ENCODE results near the gene ARMC7. TPM values are rescaled to one million over a fixed set of nuclear protein-coding genes. Genes with fewer than 3 reads are reported as not detected.

The ARMC7 gene
- total RNA-seq, 2 donors from 2014 or later: 20.3 to 29.9 TPM

GRCh38 chr17:75094871-75095399 lies 14.8 kb upstream of the ARMC7 start:
- peak; percentile 16 for ATAC-seq
- intact Hi-C loops (cut with DNase I, micrococcal nuclease): no loop called here
- peak; percentile 38 to 68 for DNase-seq

- DNase-seq (peak; percentile 86 to 92), ATAC-seq (peak; percentile 77)
- intact Hi-C loops (cut with DNase I, micrococcal nuclease): no loop called here
These were observed 13.6 kb upstream of the ARMC7 start for GRCh38 chr17:75096082-75096625.

DNA sequence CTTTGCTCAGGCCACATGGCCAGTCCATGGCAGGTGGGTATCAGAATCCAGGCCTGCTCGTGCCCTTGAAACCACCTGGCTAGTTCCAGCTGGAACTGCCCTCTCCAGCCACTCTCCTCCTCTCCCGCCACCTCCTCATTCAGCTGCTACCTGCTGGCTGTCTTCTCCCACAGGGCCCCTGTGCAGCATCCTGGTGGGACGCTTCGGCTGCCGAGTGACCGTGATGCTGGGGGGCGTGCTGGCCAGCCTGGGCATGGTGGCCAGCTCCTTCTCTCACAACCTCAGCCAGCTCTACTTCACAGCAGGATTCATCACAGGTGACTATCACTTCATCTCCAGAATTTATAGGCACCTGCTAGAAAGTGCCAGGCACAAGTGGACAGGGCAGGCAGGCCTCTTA lies 11.9 kb upstream of the ARMC7 start:
- ATAC-seq (no peak), DNase-seq (no peak)
- intact Hi-C loops (cut with DNase I, micrococcal nuclease): no loop called here

DNA sequence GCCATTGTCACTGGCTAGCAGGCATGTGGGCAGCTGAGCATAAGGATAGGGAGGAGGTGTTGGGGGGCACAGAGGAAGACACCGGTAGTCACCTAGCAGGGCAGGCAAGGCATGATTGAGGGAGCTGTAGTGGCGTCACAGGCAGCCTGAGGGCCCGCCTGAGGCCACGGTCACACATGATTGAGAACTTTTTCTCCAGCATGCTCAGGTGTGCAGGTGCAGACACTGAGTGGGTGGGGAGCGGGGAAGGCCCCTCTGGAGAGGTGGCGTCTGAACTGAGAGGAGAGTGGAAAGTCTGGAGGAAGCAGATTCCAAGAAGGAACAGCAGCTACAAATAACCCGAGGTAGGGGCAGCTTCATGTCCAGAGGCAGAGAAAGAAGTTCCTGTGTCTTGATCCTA lies 10.9 kb upstream of the ARMC7 start:
- intact Hi-C loops (cut with DNase I, micrococcal nuclease): no loop called here
- no peak for DNase-seq
- ATAC-seq: no peak

GRCh38 chr17:75099881-75100595 lies 9.7 kb upstream of the ARMC7 start:
- intact Hi-C loops (cut with DNase I, micrococcal nuclease): no loop called here
- no peak for ATAC-seq
- no peak for DNase-seq

DNA sequence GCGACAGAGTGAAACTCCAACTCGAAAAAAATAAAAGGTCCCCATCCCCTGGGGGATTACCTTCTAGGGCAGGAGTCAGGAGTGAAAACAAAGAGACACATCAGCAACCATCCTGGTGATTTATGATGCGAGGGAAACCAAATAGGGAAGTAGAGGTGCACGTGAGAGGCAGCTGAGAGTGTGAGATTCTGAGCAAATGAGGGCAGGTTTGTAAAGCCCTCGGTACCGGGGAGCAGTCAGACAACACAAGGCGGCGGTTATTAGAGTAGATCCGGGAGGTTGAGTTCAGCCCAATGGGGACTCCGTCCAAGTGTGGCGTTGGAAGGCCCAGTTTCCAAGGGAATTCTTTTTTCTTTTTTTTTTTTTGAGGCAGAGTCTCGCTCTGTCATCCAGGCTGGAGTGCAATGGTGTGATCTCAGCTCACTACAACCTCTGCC lies 7.4 kb upstream of the ARMC7 start:
- no peak for ATAC-seq
- DNase-seq: no peak
- intact Hi-C loops (cut with DNase I, micrococcal nuclease): no loop called here

DNA sequence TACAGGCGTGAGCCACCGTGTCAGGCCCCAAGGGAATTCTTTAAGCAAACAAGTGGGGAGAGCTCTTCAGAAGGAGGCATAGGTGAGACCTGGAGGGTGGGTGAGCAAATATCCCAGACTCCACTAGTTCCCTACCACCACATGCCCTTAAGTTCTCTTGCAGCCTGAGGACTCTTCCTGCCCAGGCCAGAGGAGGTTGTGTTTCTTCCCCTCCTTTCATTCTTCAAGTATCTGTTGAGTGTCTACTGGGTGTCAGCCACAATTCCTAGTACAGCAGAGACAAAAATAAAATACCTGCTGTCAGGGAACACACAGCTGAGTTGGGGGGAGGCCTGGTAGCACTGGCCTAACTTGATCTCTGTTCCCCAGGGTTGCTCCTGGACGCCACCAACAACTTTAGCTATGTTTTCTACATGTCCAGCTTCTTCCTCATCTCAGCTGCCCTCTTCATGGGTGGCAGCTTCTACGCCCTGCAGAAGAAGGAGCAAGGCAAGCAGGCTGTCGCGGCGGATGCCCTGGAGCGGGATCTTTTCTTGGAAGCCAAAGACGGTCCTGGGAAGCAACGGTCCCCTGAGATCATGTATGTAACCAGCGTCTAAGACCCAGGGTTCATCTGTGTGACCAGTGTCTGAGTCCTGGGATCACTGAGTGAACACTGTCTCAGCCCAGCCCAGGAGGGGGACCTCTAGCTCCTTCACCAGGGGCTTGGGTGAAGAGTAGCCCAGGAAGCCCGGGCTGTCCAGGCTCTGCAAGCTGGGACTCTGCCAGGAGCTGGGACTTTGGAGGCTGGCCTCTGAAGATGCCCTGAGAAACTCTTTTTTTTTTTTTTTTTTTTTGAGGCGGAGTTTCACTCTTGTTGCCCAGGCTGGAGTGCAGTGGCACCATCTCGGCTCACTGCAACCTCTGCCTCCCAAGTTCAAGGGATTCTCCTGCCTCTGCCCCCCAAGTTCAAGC lies 5.9 kb upstream of the ARMC7 start:
- ATAC-seq: no peak
- intact Hi-C loops (cut with DNase I, micrococcal nuclease): no loop called here
- no peak for DNase-seq

- DNase-seq (peak; percentile 67 to 73), ATAC-seq (peak; percentile 64)
- intact Hi-C loops (cut with DNase I, micrococcal nuclease): no loop called here
These were observed 4.4 kb upstream of the ARMC7 start for GRCh38 chr17:75105126-75106080.

DNA sequence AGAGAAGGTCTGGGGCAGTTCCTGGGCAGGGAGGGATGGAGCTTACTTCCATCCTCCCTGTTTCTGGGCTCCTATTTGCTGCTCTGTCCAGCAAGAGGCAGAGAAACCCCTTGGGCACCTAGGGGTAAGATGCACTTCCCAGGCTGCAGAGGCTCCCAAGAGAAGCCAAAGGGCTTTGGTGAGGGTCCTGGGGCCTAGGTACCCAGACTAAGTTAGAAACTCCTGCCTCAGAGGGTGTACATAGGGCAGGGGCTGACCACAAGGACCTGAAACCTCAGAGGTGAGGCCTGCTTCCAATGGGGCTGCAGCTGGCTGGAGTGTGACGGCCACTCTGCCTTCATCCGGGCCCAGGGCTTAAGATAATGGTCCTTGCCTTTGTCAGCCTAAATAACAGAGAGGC lies 1.6 kb upstream of the ARMC7 start:
- no peak for DNase-seq
- intact Hi-C loops (cut with DNase I, micrococcal nuclease): no loop called here
- no peak for ATAC-seq

- intact Hi-C loops (cut with DNase I, micrococcal nuclease): no loop called here
- ATAC-seq (no peak), DNase-seq (peak in 1 of 2 donors; percentile 26)
These were observed 743 bp upstream of the ARMC7 start for GRCh38 chr17:75109046-75109406.

GRCh38 chr17:75110234-75110937 lies 617 bp downstream of the ARMC7 start:
- intact Hi-C loops (cut with DNase I, micrococcal nuclease): loop anchor here in 1 of 2 donors (5.0 to 10.0 kb wide), 2 partner anchors 62 to 94 kb away; partner anchors contain the start of gene NUP85

GRCh38 chr17:75111777-75112335 lies 2.1 kb downstream of the ARMC7 start:
- ATAC-seq: no peak
- no peak for DNase-seq
- intact Hi-C loops (cut with DNase I, micrococcal nuclease): loop anchor here in 1 of 2 donors (5.0 to 10.0 kb wide), 2 partner anchors 60 to 93 kb away; partner anchors contain the start of gene NUP85

More at GRCh38 chr17:75110234-75110937, 617 bp downstream of the ARMC7 start:
- DNase-seq: peak in 1 of 2 donors; percentile 55
- ATAC-seq: peak; percentile 16

- ATAC-seq (peak; percentile 69), DNase-seq (peak; percentile 87 to 94)
- intact Hi-C loops (cut with DNase I, micrococcal nuclease): loop anchor here in 1 of 2 donors (5.0 to 10.0 kb wide), 2 partner anchors 58 to 91 kb away; partner anchors contain the start of gene NUP85
These were observed 4.2 kb downstream of the ARMC7 start for GRCh38 chr17:75113798-75114551.

- no peak for ATAC-seq
- DNase-seq: no peak
- intact Hi-C loops (cut with DNase I, micrococcal nuclease): loop anchor here in 1 of 2 donors (5.0 to 10.0 kb wide), 2 partner anchors 58 to 90 kb away; partner anchors contain the start of gene NUP85
These were observed 5.0 kb downstream of the ARMC7 start for GRCh38 chr17:75114552-75115314.

DNA sequence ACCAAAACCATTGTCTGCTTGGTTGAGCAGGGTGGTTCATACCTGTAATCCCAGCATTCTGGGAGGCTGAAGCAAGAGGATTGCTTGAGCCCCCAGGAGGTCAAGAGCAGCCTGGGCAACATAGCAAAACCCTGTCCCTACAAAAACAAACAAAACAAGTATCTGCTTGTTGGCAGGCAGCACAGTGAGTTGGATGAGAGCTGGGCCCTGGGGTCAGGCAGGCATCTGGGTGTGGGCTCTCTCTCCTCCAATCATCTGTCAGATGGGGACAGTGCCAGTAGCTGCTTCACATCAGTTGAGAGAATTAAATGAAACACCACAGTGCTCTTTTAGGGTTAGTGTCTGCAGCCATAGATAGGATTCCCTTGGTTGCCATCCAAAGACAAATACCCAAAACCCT lies 5.8 kb downstream of the ARMC7 start:
- no peak for DNase-seq
- intact Hi-C loops (cut with DNase I, micrococcal nuclease): loop anchor here in 1 of 2 donors (10.0 kb wide), 1 partner anchor 89 kb away; the partner anchor contains the start of gene NUP85

More for the DNA sequence above, 5.8 kb downstream of the ARMC7 start:
- no peak for ATAC-seq

Data from left colon (tissue), 2 donors.